ENCODE measurements around the gene RHOT2.
"Not testable (repeated sequence)": the region's sequence is repeated elsewhere in the genome, so short reads cannot be mapped to it uniquely, and the experiment has no call there.

Gene RHOT2

DNA sequence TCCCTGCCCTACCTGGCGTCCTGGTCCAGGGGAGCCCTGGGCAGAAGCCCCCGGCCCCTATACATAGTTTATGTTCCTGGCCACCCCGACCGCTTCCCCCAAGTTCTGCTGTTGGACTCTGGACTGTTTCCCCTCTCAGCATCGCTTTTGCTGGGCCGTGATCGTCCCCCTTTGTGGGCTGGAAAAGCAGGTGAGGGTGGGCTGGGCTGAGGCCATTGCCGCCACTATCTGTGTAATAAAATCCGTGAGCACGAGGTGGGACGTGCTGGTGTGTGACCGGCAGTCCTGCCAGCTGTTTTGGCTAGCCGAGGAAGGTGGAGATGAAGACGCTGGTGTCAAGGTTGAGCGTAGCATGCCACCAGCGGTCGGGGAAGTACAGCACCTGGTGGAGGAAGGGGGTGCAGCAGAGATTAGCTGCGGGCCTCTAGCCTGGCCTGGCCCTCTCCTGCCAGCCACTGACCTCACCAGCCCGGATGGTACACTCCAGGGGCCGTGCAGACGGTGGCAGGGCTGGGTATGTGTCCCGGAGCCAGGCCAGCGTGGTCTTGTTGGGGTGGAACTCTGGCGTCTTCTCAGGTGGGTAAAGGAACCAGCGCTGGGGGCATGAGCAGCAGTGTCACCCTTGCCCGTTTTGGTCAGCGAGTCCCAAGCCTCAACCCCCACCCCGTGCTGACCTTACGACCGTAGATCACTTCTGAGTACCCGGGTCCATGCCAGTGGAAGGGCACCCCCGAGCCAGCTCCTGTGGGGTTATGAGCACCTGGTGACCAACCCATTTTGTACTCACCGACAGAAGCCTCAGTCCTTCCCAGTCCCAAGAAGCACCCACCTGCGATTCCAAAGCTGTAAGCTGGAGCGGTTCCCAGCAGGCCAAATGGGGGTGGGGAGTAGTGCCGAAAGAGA, 14.8 kb downstream of the RHOT2 start:
- no peak for DNase-seq

DNA sequence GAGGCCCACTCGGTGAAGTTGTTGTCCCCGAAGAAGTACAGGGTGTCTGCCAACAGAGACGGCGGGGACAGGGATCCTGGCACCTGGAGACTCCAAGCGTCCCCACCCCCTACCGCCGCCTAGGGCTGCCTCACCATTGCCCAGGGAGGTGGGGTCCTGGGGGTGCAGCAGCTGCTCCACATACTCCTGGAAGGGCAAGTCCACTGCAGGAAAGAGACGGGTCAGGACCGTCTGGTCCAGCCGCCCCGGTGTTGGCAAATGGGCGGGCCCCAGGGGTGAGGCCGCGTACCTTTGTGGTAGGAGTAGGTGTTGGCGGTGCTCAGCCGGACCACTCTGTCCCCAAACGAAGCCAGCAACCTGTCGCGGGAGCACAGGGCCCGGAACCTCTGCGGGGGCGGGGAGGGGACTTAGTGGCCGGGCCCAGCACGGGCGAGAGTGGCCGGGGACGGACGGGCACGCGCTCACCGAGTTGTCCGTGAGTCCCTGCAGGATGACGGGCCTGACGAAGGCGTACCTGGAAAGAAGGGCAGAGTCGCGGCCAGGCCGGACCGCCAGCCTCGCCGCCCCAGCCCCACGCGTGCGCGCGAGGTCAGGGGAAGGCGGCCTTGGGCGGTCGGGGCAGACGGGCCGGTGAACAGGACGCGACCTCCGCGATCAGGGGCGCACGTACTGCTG, 15.6 kb downstream of the RHOT2 start:
- DNase-seq: peak in 1 of 2 experiments; percentile 42

DNA sequence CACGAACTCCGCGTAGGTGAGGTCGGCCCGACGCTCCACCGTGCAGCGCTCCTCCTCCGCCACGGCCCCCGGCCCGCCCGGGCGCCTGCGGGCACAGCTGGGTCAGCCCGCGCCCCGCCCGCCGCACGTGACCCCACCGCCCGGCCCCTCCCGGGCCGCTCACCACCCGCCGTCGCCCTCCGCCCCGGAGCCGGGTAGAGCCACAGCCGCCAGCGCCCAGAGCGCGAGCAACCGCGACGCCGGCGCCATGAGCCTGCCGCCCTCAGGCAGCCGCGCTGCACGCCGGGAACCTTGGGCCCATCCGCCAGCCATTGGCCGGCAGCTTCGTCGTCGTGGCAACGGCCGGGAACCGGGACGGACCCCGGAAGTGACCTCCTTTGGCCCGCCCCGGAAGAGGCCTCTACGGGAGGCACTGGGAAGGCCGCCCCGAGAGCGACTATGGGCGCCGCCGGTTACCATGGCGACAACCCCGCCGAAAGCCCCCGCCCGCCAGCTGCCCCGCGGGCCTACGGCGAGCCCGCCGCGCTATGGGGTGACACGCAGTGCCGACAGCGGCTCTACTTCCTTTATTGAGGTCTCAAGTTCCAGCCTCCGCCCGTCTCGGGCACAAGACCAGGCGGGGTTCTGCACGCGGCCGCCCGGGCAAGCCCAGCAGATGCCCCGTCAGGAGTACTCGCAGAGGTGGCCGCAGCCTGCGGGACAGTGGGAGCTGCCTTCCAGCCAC, 16.3 kb downstream of the RHOT2 start, which contains the start of gene JMJD8:
Gene JMJD8, minus strand, starts transcription at position 264 of the 724 bp plus-strand sequence. Its CDS starts 15 bp downstream, at position 249.
- peak; percentile 95 to 98 for DNase-seq

DNA sequence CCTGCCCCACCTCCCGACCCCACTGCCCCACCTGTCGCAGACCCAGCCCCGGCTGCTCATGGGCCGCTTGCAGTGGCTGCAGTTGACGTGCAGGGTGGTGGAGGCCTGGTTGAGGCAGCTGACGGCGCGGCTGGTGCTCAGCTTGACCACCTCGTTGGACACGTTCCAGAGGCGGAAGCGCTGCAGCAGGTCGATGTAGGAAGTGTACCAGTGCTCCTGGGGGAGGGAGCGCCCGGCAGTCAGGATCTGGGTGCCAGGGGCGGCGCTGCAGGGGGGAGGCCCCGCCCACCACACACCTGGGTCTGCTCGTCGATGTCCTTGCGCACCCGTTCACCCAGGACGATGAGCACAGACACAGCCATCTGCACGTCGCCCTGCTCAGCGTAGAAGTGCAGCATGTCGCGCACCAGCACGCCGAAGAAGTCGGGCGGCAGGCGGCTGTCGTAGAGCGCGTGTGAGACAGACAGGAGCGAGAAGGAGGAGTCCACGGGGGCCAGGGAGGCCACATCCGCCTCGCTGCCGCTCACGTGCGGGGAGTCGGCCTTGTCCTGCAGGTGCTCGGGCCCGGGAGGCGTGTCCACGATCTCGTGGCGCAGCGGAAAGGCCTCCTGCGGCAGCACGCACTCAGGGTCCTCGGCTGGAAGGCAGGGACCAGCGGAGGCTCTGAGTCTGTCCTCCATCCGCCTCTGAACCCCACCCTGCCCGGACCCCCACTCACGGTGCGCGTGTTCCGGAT, 17.2 kb downstream of the RHOT2 start:
- no peak for DNase-seq

- no peak for DNase-seq
These were observed 18.0 kb downstream of the RHOT2 start for GRCh38 chr16:685967-686366.

- no peak for DNase-seq
These were observed 18.7 kb downstream of the RHOT2 start for GRCh38 chr16:686459-687260.

DNA sequence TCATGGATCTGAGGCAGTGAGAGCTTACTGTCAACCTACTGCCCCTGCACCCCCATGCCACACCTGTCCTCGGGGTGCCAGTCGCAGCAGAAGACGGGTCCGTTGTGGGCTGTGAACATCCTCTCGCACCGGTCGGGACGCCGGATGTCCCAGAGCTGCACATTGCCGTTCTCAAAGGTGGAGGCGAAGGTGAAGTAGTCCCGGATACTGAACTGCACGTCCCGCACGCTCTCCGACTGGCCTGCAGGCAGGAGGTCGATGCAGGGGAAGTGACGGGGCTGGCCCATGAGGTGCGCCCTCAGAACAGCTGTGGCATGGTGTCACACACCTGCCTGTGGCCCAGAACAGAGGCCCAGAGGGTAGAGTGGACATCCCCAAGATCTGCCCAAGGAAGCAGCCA, 19.6 kb downstream of the RHOT2 start:
- DNase-seq: no peak

GRCh38 chr16:689175-689897, 21.4 kb downstream of the RHOT2 start:
- DNase-seq: no peak

GRCh38 chr16:691242-691641, 23.3 kb downstream of the RHOT2 start:
- not testable (repeated sequence) for DNase-seq

- no peak for DNase-seq
These were observed 24.6 kb downstream of the RHOT2 start for GRCh38 chr16:692356-693108.

DNA sequence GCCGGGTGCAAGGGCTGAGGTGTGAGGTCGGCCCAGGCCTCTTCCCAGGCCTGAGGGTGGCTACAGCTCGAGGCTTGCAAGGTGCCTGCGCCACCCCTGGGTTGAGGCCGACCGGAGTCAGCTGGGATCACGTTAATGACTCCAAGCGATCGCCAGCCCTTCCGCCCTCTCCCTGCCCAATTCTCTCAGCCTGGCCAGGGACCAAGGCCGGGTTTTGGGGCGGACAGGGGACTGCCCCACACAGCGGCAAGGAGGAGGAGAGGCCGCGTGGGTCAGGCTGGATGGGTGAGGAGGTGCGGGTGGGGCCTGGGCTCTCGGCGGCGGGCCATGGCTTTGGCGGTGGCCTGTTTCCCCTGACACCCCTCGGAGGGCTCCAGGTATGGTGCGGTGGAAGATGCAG, 25.4 kb downstream of the RHOT2 start:
- DNase-seq: no peak

DNA sequence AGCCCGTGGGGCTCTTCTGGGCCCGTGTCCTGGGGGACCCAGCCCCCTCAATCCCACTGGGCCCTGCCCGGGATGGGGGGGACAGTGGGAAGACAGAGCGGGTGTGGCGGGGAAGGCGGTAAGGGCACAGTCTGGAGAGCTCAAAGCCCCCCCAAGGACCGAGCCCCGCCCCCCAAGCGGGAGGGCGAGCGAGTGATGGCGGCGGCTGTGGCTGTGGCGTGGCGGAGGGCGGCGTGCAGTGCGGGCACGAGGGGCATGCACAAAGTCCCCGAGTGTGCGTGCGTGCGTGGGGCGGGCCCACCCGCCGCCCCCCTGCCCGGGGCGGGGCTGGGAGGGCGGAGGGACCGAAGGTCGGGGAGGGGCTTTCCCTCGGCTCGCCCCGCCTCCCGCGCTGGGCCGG, 25.8 kb downstream of the RHOT2 start:
- DNase-seq: no peak

DNA sequence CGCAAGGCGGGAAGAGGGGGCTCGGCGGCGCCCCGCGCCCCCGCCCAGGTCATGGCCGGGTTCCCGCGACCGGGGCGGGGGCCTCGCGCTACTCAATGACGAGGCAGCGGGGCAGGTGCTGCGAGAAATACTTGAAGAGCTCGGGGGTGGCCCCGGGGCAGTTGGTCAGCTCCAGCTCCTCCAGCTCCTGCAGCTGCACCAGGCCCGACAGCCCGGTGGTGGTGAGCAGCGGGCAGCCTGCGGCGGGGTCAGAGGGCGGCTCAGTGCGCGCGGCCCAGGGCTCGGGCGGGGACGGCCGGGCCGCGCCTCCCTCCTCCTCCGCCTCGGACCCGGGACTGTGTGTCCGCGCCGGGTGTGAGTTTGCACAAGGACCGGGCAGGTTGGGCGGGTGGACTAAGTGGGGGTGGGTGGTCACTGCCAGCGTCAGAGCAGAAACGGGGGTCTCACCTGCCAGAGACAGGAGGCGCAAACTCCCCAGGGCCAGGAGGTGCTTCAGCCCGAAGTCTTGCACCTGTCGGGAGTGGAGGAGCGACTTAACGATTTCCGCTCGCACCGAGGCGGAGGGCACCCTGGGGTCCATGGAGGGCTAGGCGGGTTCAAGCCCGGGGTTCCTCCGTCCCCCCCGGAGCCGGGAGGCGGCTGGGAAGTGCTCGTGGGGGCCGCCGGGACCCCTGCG, 26.4 kb downstream of the RHOT2 start:
- no peak for DNase-seq

DNA sequence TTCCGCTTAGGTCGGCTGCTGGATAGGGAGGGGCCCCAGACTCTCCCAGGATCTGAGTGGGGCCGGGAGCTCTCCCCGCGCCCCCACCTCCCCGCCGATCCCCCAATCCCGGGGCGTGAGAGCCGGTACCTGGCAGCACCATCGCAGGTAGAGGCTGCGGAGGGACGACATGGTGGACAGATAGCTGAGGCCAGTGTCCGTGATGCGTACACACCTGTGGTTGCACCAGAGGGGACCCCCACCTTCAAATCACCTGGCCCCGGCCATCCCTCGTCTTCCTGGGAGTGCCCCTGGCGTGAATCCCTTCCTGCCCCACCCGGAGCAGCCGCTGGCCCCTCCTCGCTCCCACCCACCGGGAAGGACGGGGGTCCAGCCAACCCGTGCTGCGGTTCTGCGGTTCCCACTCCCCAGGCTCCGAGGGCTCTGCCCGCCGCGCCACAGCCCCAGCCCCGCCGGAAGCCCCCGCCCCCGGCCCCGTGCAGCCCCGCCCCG, 27.0 kb downstream of the RHOT2 start:
- no peak for DNase-seq

GRCh38 chr16:695355-696089, 27.6 kb downstream of the RHOT2 start:
- peak; percentile 77 to 85 for DNase-seq

DNA sequence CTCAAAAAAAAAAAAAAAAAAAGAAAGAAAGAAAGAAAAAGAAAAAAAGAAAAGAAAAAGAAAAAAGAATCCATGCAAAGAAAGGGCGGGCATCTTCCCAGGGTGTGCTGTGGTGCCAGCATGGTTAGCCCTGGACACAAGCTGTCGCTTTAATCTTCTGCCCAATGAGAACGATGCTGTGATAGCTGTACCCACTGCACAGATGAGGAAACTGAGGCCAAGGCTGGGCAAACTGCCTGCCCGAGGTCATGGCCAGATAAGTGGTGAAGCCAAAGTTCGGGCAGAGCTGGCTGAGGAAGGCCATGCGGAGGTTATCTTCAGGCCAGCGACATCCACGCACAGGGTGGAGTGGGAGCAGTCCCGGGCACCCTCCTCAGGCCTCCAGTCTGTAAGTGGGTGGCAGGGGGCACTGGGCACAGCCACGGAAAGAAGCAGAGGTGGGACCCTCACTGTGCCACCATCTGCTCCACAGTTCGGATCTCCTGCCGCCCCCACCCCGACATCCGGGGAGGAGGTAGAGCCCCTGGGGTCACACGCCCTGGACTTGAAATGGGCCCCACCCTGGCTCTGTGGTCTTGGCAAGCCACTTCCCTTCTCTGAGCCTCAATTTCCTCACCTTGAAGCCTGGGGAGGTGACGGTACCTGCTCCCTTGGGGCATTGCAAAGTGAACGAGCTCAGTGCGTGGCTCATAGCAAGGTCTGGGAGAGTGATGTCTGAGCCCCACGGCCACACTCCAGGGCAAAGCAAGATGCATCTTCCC, 31.2 kb downstream of the RHOT2 start:
- no peak for DNase-seq

DNA sequence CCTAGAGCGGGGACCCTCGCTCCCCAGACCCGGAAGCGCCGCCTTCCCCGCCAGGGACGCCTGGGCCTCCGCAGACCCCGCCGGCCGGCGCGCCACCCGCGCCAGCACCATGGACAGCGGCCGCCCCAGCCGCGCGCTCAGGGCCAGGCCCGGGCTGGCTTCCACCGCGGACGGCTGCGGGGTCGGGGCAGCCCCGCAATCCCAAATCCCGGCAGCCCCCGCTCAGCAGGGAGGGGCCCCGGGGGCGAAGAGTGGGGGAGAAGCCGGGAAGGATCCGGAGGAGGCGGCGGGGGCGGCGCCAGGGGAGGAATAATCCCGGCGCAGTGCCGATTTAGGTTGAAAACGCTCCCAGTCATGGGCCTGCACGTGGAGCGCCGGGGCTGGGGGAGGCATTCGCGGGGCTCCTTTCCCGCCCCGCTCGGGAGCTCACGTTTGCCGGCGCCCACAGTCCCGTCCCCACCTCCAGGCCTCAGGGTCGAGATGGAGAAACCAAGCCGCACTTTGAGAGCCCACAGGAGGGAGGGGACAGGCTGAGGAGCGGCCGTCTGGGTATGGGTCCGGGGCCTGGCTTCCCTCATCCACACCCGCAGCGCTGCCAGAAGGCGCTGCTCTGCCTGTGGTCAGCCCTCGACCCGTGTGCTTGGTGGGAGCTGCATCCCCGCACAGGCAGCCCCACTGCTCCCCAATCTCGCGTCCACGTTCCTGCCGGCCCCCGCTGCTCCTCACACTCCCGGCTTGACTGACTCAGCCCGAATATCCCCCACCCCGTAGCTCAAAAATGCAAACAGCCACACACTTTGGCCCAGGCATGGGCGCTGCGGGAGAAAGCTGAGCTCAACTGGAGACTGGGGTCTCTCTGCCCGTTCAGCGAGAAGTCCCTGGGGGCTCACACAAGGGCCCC, 33.0 kb downstream of the RHOT2 start:
- DNase-seq: peak in 1 of 2 experiments; percentile 61

Data from activated T-cell treated with anti-CD3 and anti-CD28 coated beads, Interleukin-2, amount 50 U/mL, for 48 hours (primary cell).